Airway epithelial cell (primary cell): Measurements from ENCODE around the gene SEC24D. TPM values are rescaled to one million over a fixed set of nuclear protein-coding genes. Genes with fewer than 3 reads are reported as not detected.

Experiments
- total RNA-seq: library from RNA; depleted of rRNA; stranded (reverse); fragments of >200 nt; gene quantifications from 2 replicates; pipeline ENCODE4 v1.2.3, GENCODE V29; 2015

The SEC24D gene
- 23.8 and 36.5 TPM in 2 replicates for total RNA-seq

GRCh38 chr4:118835571-118836300, at the start of gene SEC24D:
Gene SEC24D, minus strand, starts transcription at chr4:118836126. Its CDS starts 2,430 bp downstream, at chr4:118833696.

GRCh38 chr4:118684873-118685811, 150.8 kb downstream of the SEC24D start, which contains the start of gene METTL14:
Gene METTL14, plus strand, starts transcription at chr4:118685392. Its CDS starts 143 bp downstream, at chr4:118685535.

Other genes starting within 250 kb of the SEC24D start
- gene METTL14, start 150.7 kb downstream of the SEC24D start, total RNA-seq: 23.8 and 42.1 TPM in 2 replicates
- gene SYNPO2, start 52.7 kb upstream of the SEC24D start, total RNA-seq: 0.09 and 0.42 TPM in 2 replicates